ENCODE data around the gene HTR3D.
"Not testable (repeated sequence)": the region's sequence is repeated elsewhere in the genome, so short reads cannot be mapped to it uniquely, and the experiment has no call there.

HTR3D gene

DNA sequence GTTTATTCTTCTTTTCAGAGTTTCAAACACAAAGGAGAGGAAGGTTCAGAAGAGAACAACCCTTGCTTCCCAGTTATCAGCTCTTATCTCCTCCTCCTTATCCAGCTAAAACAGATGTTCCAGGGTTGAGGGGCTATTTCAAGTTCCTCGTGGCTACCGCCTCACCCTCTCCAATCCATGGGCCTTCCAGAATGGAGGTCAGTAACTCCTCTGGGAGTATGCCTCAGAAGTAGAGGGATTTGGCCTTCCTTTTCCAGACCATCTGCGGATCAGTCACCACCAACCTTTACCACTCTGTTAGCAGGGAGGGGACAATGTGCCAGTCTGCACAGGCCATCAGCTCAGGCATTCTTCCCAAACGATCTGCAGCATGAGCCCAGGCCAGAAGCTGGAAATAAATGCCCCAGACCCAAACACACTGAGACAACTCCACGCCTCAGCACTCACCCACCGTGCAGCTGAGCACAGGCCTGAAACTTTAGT is 36.1 kb downstream of the HTR3D start:
- H3K4me3 ChIP-seq (ENCODE audit: low read length), result no peak overlapping the region
- no peaks in the 10 kb centered on the region for H3K79me2 ChIP-seq (ENCODE audit: control insufficient read depth, low read length)
- H4K20me1 ChIP-seq (ENCODE audit: control insufficient read depth, insufficient read depth, low read depth, low read length), result no peaks in the 10 kb centered on the region
- no peaks in the 10 kb centered on the region for H3K4me1 ChIP-seq (ENCODE audit: control insufficient read depth, low read length)
- TF ChIP-seq, protein P1, sequence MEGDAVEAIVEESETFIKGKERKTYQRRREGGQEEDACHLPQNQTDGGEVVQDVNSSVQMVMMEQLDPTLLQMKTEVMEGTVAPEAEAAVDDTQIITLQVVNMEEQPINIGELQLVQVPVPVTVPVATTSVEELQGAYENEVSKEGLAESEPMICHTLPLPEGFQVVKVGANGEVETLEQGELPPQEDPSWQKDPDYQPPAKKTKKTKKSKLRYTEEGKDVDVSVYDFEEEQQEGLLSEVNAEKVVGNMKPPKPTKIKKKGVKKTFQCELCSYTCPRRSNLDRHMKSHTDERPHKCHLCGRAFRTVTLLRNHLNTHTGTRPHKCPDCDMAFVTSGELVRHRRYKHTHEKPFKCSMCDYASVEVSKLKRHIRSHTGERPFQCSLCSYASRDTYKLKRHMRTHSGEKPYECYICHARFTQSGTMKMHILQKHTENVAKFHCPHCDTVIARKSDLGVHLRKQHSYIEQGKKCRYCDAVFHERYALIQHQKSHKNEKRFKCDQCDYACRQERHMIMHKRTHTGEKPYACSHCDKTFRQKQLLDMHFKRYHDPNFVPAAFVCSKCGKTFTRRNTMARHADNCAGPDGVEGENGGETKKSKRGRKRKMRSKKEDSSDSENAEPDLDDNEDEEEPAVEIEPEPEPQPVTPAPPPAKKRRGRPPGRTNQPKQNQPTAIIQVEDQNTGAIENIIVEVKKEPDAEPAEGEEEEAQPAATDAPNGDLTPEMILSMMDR (IDR thresholded peaks at IDR 0.05; ENCODE audit: low read depth, low read length, poor library complexity, severe bottlenecking), result no peak
- TF ChIP-seq EZH2phosphoT487 (IDR thresholded peaks at IDR 0.05; ENCODE audit: borderline replicate concordance, low read length), result no peak
- H3K9me2 ChIP-seq (replicated peaks; ENCODE audit: control insufficient read depth, low read length), result no peaks in the 10 kb centered on the region
- no peaks in the 10 kb centered on the region for H3K36me3 ChIP-seq (ENCODE audit: control insufficient read depth, low read length)
- no peaks in the 10 kb centered on the region for H3F3A ChIP-seq (ENCODE audit: control insufficient read depth, insufficient read depth)
- peaks cover 4% of the 10 kb centered on the region for H3K27me3 ChIP-seq (ENCODE audit: control insufficient read depth, low read length)
- no peak overlapping the region for H3K4me2 ChIP-seq (ENCODE audit: low read length)
- no peak overlapping the region for H3K27ac ChIP-seq (ENCODE audit: low read depth, low read length)
- no peaks in the 10 kb centered on the region; the same call in 1 of the 2 replicates for H3K9me3 ChIP-seq (ENCODE audit: control insufficient read depth, insufficient read depth, low read length)

GRCh38 chr3:184068344-184068743 is 36.8 kb downstream of the HTR3D start:
- H3K27me3 ChIP-seq (ENCODE audit: control insufficient read depth, low read length), result peaks cover 4% of the 10 kb centered on the region
- no peak overlapping the region for H3K4me3 ChIP-seq (ENCODE audit: low read length)
- H3K4me1 ChIP-seq (ENCODE audit: control insufficient read depth, low read length), result no peaks in the 10 kb centered on the region
- H3K9me2 ChIP-seq (replicated peaks; ENCODE audit: control insufficient read depth, low read length), result no peaks in the 10 kb centered on the region
- H3K9me3 ChIP-seq (ENCODE audit: control insufficient read depth, insufficient read depth, low read length), result no peaks in the 10 kb centered on the region; the same call in 1 of the 2 replicates
- H3K4me2 ChIP-seq (ENCODE audit: low read length), result no peak overlapping the region
- H3K79me2 ChIP-seq (ENCODE audit: control insufficient read depth, low read length), result no peaks in the 10 kb centered on the region
- H3K27ac ChIP-seq (ENCODE audit: low read depth, low read length), result no peak overlapping the region
- no peaks in the 10 kb centered on the region for H4K20me1 ChIP-seq (ENCODE audit: control insufficient read depth, insufficient read depth, low read depth, low read length)
- no peaks in the 10 kb centered on the region for H3K36me3 ChIP-seq (ENCODE audit: control insufficient read depth, low read length)
- H3F3A ChIP-seq (ENCODE audit: control insufficient read depth, insufficient read depth), result no peaks in the 10 kb centered on the region
- TF ChIP-seq EZH2phosphoT487 (IDR thresholded peaks at IDR 0.05; ENCODE audit: borderline replicate concordance, low read length), result no peak
- TF ChIP-seq, protein P1 (IDR thresholded peaks at IDR 0.05; ENCODE audit: low read depth, low read length, poor library complexity, severe bottlenecking), result no peak

GRCh38 chr3:184071142-184071541 is 39.6 kb downstream of the HTR3D start:
- H3F3A ChIP-seq (ENCODE audit: control insufficient read depth, insufficient read depth); H4K20me1 ChIP-seq (ENCODE audit: control insufficient read depth, insufficient read depth, low read depth, low read length); H3K36me3 ChIP-seq (ENCODE audit: control insufficient read depth, low read length); H3K9me3 ChIP-seq (ENCODE audit: control insufficient read depth, insufficient read depth, low read length); H3K79me2 ChIP-seq (ENCODE audit: control insufficient read depth, low read length); H3K4me3 ChIP-seq (ENCODE audit: low read length); H3K27ac ChIP-seq (ENCODE audit: low read depth, low read length); H3K4me1 ChIP-seq (ENCODE audit: control insufficient read depth, low read length); H3K4me2 ChIP-seq (ENCODE audit: low read length); H3K27me3 ChIP-seq (ENCODE audit: control insufficient read depth, low read length); H3K9me2 ChIP-seq (replicated peaks; ENCODE audit: control insufficient read depth, low read length): not testable (repeated sequence)

DNA sequence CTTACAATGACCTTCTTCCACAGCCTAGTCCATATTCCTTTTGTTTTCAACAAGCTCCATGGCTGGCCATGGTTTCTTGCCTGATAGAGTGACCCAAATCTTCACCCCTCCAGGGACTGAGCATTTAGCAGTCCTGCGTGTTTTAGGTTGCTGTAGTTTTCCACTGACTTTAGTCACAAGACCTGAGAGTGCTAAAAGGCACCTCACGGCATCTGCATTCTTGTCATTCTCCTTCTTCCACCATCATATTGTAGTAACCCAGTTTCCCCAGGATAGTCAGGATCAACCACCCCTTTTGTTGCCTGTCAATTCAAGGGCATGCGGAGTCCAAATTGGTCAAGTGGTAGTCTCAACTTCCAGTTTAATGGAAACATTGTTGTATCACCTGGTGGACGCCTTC is 42.1 kb downstream of the HTR3D start:
- no peaks in the 10 kb centered on the region for H3K4me1 ChIP-seq (ENCODE audit: control insufficient read depth, low read length)
- H3K4me2 ChIP-seq (ENCODE audit: low read length), result no peak overlapping the region
- no peaks in the 10 kb centered on the region for H3K36me3 ChIP-seq (ENCODE audit: control insufficient read depth, low read length)
- no peaks in the 10 kb centered on the region for H3K27me3 ChIP-seq (ENCODE audit: control insufficient read depth, low read length)
- H3K4me3 ChIP-seq (ENCODE audit: low read length), result no peak overlapping the region
- no peaks in the 10 kb centered on the region for H3F3A ChIP-seq (ENCODE audit: control insufficient read depth, insufficient read depth)
- H4K20me1 ChIP-seq (ENCODE audit: control insufficient read depth, insufficient read depth, low read depth, low read length), result no peaks in the 10 kb centered on the region
- H3K27ac ChIP-seq (ENCODE audit: low read depth, low read length), result no peak overlapping the region
- no peaks in the 10 kb centered on the region for H3K79me2 ChIP-seq (ENCODE audit: control insufficient read depth, low read length)
- no peaks in the 10 kb centered on the region for H3K9me2 ChIP-seq (replicated peaks; ENCODE audit: control insufficient read depth, low read length)
- TF ChIP-seq, protein P1 (IDR thresholded peaks at IDR 0.05; ENCODE audit: low read depth, low read length, poor library complexity, severe bottlenecking), result no peak
- no peak for TF ChIP-seq EZH2phosphoT487 (IDR thresholded peaks at IDR 0.05; ENCODE audit: borderline replicate concordance, low read length)
- H3K9me3 ChIP-seq (ENCODE audit: control insufficient read depth, insufficient read depth, low read length), result no peaks in the 10 kb centered on the region; the same call in 1 of the 2 replicates
